GM06990 (cell line): ENCODE measurements around the gene ATP1A3.
A peak's percentile ranks its signal among the peaks of the same experiment; 100 is the strongest.

Experiments used
- DNase-seq: peaks from one replicate; pipeline ENCODE4 v3.0.0-alpha.2; 2011; ENCODE audit not compliant: insufficient read length; ENCODE audit errors: extremely low read depth
- H3K27me3 ChIP-seq: replicated peaks from 2 replicates; pipeline ENCODE4 v1.6.0; 2011; ENCODE audit warnings: low read length; ENCODE audit not compliant: control insufficient read depth, insufficient read depth
- H3K36me3 ChIP-seq: 2 replicates; pipeline ENCODE4 v1.5.1; 2011; ENCODE audit warnings: low read length; ENCODE audit not compliant: control insufficient read depth, insufficient read depth
- H3K4me3 ChIP-seq: replicated peaks from 2 replicates; pipeline ENCODE4 v1.5.1; 2011; ENCODE audit warnings: low read depth, mild to moderate bottlenecking, control low read depth, low read length
- TF ChIP-seq, protein P1 (sequence below): IDR thresholded peaks from 2 replicates; pipeline ENCODE4 v1.5.1; 2011; ENCODE audit warnings: low read length, control low read depth, mild to moderate bottlenecking, inconsistent platforms; ENCODE audit not compliant: insufficient read depth, poor library complexity, severe bottlenecking

Gene ATP1A3

DNA sequence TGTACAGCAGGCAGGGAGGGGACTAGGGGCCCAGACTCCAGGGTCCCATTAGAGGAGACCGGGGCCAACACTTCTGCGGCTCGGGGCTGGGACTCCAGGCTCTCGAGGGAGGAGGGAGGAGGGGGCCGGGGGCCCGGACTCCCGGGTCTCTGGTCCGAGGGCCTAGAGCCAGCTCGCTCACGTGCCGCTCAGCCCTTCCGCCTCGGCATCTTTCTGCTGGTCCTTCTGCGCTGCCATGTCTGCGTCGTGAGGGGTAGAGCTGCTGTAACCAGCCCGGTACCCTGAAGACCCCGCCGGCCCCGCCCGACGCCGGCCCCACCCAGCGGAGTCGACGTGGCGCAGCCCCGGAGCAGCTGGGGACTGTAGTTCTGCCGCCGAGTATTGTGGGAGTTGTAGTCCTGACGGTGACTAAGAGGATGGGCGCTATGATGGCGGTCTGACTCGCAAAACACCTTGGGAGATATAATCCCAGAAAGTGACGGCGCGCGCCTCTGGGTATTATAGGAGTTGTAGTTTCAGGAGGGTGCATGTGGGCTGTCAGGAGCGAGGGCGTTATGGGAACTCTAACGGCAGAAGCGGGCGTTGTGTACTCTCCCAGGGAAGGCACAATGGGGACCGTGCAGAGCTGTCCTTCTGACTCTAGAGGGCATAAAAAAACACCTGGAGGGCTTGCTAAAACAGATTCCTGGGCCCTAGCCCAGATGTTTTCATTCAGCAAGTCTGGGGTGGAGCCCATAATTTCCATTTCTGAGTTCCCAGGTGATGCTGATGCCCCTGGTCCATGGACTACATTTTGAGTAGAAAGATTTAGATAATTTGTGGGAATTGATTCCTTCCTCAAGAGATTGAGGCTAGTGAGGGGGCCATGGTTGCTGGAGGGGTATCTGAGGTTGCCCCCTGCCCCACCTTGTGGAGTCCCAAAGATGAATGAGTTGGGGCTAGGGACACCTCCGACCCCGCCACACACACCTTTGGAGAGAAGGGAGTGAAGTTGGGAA lies 34.7 kb downstream of the ATP1A3 start, which contains the start of gene RABAC1:
TSS of gene RABAC1 (minus strand) at position 266 of the 998 bp plus-strand sequence. CDS start at position 237, 29 bp downstream.
- Histone ChIP-seq H3K36me3 (peaks cover 1% of the 10 kb centered on the region; the same call in 1 of the 2 replicates), H3K4me3 (peak within 1 kb of the TSS; percentile 88), H3K27me3 (no peaks in the 10 kb centered on the region)
- peak; percentile 90 for DNase-seq
- TF ChIP-seq, protein P1, sequence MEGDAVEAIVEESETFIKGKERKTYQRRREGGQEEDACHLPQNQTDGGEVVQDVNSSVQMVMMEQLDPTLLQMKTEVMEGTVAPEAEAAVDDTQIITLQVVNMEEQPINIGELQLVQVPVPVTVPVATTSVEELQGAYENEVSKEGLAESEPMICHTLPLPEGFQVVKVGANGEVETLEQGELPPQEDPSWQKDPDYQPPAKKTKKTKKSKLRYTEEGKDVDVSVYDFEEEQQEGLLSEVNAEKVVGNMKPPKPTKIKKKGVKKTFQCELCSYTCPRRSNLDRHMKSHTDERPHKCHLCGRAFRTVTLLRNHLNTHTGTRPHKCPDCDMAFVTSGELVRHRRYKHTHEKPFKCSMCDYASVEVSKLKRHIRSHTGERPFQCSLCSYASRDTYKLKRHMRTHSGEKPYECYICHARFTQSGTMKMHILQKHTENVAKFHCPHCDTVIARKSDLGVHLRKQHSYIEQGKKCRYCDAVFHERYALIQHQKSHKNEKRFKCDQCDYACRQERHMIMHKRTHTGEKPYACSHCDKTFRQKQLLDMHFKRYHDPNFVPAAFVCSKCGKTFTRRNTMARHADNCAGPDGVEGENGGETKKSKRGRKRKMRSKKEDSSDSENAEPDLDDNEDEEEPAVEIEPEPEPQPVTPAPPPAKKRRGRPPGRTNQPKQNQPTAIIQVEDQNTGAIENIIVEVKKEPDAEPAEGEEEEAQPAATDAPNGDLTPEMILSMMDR, result peak; percentile 62

DNA sequence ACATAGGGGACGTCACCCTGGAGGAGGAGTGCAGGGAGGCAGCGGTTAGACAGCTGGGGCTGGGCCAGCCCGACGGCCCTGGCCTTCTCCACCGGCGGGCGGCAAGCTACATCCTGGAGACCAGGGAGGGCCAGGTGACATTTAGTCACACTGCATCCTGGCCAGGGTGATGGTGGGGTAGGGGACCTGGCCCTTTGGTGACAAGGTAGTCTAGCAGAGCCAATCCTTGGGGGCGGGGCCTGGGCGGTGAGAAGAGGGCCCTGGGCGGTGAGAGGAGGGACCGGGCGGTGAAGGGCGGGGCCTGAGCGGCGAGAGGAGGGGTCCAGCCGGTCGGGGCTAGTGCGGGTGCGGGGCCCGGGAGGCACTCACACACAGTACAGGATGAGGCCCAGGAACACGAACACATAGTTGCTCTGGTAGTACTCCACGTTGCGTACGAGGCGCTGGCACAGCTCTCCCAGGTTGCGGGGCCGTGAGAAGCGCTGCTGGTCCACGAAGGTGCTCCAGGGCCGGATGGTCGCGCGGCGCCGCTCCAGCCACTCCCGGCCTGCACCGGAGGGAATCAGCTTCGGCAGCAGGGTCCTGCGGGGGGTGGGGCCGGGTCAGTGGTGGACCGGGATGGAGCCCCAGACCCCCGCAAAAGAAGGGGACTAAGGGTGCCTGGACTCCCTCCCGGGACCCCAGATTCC lies 35.5 kb downstream of the ATP1A3 start:
- H3K36me3 ChIP-seq, result peaks cover 1% of the 10 kb centered on the region; the same call in 1 of the 2 replicates
- DNase-seq, result peak; percentile 81
- peak overlapping the region; percentile 88 for H3K4me3 ChIP-seq
- no peaks in the 10 kb centered on the region for H3K27me3 ChIP-seq
- TF ChIP-seq, protein P1, result no peak

DNA sequence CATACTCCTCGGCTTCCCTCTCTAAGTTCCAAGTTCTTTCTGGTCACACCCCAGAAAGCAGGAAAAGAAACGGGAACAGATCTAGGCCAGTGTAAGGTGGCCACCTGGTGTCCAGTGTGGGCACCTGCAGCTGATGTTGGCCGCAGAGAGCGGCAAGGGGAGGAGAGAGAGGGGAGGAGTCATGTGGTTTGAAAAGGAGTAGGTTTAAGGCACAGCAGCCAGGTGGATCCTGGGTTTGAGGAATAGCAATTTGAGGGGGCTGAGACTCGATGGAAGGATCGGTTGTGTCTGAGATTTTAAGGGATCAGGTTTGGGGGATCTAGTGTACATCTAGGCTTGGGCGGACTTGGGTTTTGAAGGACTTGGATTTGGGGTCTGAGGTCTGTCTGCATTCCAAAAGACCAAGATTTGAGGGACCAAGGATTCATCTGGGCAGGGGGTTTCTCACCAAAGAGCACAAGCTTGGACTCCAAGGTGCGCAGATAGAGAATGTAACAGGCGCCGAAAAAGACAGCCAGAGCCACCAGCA lies 36.1 kb downstream of the ATP1A3 start:
- no peak for DNase-seq
- Histone ChIP-seq H3K27me3 (no peaks in the 10 kb centered on the region), H3K4me3 (peak overlapping the region; percentile 88), H3K36me3 (peaks cover 1% of the 10 kb centered on the region; the same call in 1 of the 2 replicates)
- TF ChIP-seq, protein P1, result peak; percentile 84

DNA sequence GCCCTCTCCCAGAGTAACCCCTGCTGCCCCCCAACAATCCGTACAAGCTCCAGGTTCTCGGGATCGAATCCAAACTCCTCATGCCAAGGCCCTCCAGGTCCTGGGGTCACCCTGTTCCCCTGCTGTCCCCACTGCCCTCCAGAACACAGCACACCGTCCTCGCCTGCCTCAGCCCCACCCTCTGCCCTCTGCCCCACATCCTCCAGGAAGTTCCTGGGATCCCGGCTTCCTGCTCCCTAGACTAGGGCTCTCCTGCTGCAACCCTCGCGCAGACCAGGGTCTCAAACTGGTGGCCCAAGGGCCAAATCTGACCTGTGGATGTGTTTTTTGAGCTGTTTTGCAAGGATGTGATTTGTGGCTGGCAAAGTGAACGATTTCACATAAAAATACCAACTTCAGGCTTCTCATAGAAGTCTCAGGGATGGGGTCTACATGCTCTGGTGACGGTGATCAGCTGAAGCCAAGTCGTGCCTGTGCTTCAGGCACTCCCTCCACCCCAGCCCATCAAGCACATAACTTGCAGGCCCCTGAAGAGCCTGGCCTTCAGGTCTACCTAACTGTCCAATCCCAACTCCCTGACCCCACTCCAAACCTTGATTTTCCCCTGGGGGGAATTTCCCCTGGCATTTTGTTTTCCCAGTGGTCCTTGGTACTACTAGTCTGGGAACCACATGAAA lies 36.7 kb downstream of the ATP1A3 start:
- peaks cover 1% of the 10 kb centered on the region; the same call in 1 of the 2 replicates for H3K36me3 ChIP-seq
- no peaks in the 10 kb centered on the region for H3K27me3 ChIP-seq
- TF ChIP-seq, protein P1, result no peak
- no peak overlapping the region for H3K4me3 ChIP-seq
- no peak for DNase-seq

DNA sequence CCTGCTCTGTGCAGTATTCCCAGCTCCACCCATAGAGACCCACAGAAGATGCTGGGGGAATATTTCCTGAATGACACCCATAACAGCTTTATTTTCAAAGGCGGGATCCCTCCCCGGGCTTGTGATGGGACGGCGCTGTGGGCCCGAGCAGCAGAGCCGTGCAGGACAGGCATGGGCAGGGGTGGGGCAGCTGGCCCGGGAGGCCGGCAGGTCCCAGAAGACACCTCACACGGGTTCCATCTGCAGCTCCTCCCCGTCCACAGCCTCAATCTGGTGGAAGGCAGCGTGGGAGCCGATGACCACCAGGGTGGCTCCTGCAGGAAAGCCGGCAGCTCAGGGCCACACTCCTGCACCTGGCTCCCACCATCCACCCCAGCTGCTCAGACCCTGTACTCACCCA lies 37.4 kb downstream of the ATP1A3 start:
- no peak overlapping the region for H3K4me3 ChIP-seq
- peaks cover 1% of the 10 kb centered on the region; the same call in 1 of the 2 replicates for H3K36me3 ChIP-seq
- no peaks in the 10 kb centered on the region for H3K27me3 ChIP-seq
- DNase-seq, result no peak
- TF ChIP-seq, protein P1, result no peak
